Dermis blood vessel endothelial cell (primary cell): ENCODE results near the gene TEC. TPM values are rescaled to one million over a fixed set of nuclear protein-coding genes. Genes with fewer than 3 reads are reported as not detected.

ENCODE experiments used
- DNase-seq: peaks from one replicate; pipeline ENCODE4 v3.0.0; 2010
- total RNA-seq: library from RNA; depleted of rRNA; stranded (reverse); fragments of >200 nt; gene quantifications from 2 replicates; pipeline ENCODE4 v1.2.3, GENCODE V29; 2014

Gene TEC
- total RNA-seq, 1 donor from 2014 or later, result 1.7 TPM

DNA sequence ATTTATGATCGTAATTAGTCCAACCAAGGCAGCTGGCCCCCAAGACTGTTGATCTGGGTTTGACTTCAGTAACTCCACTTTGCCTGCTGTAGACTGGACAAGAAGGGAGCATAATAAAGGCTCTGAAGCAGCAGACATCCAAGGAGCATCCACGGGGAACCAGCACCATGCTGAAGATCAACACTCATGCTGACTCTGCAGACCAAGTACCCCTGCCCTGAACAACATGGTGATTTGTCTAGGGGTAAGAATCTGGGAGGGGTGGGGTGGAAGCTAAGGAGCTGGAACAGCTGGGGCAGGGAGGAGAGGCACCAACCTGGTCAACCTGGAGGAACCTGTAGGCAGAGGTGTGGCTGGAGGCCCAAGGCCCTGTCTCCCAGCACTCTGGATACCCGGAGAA, 2.1 kb downstream of the TEC start:
- no peak for DNase-seq

DNA sequence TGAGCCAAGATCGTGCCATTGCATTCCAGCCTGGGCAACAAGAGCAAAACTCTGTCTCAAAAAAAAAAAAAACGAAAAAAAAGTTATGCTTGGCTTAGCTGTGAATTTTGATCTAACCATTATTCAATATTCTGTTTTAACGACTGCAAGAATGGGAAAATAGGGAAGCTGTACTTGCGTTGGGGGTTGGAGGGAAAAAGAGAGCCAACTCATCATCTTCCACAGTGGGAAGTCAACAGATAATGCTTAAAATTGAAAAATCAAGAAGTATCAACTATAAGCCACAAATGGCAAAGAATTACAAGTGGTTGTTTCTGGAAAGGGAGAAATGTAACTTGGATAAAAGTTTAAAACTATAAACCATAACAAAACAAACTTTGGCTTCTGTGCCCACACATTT, 2.9 kb downstream of the TEC start:
- no peak for DNase-seq

DNA sequence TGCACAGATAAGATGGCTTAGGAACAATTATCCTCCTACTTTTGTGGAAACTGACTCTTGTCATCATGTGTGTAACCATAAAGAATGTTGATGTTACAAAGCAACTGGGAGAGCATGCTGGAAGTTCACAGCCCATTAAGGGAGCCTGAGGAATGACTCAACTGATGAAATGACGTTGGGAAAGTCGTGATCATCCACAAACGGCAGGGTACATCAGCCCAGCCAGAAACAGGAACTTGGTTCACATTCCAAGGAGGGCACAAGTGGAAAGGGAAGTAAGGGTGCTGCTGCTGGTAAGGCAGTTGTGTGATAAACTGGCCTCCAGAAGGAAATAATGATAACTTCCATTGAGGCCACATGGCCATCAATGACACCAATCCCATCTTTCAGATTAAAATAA, 6.7 kb downstream of the TEC start:
- DNase-seq, result no peak

DNA sequence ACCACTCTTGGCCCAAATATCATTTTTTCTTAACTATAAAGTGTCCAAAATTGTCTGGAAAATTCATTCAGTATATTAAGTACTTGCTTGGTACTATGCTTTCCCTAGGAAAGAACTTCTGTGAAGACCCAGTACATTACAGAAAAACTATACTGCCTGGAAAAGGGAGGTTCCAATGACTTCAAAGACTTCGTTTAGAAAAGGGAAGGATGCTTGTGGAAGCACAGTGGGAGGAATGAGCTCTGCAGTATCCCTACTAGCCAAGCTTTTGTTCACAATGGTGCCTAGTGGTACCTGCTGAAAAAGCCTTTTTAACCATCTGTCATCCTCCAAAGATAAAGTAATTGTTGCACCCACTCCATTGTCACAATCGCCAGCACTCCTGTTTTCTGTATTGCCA, 7.2 kb downstream of the TEC start:
- DNase-seq, result no peak

DNA sequence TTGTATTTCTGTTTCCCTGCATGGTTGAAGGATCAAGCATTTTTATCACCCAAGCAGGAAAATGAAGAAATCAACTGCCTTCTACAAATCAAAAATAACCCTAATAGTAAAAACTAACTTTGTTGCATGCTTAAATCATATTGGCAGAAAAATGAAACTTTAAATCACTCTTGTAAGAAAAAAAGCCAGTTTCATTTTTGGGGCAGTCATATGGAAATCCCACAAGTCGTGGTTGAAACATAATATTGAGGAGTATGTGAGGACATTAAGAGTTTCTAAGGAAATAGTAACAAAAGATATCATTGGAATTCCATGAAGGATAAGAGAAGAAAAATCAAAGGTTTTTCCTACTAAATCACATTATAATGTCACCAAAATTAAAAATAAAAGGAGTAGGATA, 8.4 kb downstream of the TEC start:
- no peak for DNase-seq

DNA sequence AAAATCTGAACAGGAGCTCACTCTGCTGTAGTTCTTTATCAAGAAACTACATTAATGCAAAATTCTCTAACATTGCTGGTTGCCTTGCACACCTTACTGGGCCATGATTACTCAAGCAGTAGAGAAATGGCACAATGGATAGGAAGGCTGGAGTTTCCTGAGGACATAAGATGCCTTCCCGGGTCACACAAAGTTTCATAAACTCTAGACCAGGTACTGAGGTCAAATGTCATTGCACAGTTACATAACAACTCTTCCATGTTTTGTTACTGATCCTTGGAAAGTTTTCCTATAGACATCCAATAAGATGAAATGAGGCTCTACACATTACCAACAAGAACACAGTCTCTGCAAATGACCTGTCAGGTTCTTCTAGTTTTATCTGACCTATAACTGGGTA, 9.9 kb downstream of the TEC start:
- no peak for DNase-seq

DNA sequence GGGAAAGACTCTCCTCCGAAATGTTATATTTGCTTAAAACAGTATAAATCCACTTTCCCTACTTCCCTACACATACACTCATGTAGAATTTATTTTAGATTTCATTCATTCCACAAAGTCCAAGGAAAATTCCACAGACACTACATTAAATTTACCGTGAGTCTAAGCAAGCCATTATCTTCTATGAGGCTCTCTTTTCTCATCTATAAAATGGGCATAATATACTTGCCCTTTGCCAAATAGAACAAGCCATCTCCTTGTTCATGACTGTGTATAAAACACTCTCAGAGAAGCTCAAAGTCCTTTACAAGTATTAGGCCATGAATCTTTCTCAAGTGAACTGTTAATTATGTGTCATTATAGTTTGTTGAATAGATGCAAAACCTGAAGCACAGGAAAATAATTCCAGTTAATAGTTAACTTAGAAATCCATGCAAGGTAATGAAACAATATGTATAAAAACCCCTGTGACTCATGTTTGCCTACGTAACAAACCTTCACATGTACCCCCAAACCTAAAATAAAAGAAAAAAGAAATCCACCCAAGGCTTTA, 10.7 kb downstream of the TEC start:
- no peak for DNase-seq

DNA sequence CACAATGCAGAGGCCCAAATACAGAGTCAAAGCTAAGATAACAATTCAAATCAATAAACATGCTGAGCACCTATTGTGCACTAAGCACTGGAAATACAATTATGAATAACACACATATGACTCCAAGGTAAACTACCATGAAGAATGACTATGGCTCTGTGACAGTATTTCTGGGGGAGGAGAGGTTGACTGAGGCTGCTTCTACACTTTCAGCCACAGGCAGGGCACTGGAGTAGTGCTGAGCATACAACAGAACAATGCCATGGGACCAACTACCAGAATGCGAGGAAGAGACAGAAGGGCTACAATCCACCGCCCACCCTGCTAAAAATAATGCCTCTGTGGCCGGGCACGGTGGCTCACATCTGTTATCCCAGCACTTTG, 13.7 kb downstream of the TEC start:
- no peak for DNase-seq

DNA sequence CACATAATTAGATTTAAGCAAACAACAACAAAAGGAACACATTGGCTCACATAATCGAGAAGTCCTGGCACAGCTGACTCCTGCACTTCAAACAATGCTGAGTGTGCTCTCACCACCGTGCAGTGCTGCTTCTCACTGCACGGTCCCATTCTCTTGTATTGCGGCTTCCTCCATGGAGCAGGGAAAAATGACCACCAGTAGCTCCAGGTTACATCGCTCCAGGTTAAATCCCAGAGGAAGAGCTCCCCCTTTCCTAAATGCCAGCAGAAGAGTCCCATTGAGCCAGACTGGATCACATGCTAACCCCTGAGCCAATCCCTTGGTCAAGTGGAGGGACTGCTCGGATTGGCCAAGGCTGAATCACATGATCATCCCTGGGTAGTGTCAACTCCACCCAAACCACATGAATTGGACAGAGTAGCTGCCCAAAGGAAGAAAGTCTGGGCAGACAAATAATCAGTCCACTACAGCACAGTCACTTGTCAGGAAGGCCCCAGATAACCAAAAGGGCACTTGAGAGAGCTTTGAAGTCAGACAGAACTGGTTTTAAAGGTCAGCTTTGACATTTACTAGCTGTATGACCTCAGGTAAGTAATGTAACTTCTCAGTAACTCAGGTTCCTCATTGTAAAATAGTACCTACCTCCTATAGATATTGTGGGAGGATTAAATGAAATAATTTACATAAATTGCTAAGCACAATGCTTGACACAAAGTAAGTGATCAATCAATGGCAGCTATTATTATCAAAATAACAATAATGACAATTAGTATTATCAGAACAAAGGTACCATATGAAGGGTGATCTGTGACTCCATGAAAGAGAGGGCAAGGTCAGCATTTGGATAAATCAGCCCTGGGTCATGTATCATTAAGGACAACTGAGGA, 14.3 kb downstream of the TEC start:
- no peak for DNase-seq

DNA sequence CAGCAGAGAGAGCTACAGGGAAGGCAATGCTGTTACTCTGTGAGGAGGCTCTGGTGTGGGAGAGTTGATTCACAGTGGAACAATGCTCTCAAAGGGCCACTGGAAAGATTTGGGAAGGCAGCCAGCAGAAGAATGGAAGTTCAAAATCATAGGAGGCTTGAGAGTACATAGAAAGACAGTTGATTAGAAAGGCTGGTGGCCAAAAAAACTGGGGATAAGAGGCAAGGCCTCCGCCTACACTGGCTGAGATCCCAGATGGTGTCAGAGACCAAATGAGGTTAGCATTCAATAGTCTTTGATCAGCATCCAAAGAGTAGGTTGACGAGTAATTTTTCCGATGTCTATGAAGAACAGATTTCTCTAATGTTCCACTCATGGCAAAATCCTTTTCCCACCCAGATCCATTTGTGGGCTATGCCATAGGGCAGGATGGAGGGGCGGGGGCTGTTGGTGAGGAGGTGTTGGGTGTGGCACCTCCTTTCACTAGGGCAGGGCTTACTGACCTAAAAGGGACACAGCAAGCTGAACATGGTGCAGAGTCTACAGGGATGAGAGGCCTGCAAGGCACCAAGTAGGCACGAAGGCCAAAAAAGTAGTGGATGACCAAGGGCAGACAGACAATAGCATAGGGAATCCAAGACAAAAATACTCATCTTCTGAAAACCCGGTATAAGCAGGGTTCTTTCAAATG, 15.1 kb downstream of the TEC start:
- DNase-seq, result no peak

DNA sequence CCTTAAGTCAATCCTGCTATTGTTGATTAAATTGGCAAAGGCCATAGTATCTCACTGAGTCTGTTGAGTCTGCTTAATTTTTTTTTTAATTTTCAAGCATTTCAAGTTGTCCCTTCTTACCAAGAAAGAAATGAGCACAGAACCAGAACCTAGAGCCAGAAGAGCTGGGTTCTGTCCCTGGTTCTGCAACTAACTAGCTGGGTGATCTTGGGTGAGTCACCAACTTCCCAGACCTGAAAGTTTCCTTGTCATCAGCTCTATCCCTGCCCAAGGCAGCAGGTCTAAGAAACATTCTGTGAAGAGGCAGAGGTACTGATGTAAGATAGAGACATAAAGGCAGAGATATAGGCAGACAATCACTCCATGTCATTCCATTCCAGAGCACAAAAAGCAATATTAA, 17.3 kb downstream of the TEC start:
- DNase-seq, result no peak

DNA sequence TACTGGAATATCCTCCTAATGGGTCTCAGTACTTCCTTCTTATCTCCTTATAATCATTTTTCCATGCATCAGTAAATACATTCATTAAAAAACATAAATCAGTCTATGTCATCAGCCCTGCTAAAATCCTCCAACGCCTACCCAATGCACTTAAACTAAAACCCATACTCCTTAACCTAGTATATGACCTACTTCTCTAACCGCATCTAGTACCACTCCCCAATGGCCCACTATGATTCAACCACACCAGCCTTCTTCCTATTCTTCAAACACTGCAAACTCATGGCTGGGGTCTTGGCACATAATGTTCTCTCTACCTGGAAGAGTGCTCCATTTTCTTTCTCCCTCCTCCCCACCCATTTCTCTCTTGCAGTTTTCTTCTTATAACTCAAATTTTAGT, 18.7 kb downstream of the TEC start:
- no peak for DNase-seq

DNA sequence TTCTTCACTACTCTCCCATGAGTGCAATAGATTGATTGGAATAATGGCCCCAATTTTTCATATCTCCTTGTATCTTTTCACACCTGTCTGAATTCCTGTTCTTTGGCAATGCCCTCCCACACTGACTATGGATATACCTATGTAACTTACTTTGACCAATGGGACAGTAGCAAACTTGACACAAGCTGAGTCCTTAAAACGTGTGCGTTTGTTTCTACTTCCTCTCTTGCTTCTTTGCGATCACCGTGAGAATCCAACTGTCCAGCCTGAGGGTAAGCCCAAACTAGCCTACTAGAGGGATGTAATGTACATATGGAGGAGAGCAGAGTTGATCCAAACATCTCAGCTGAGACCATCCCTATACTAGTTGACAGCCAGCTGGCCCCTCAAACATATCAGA, 19.3 kb downstream of the TEC start:
- no peak for DNase-seq

DNA sequence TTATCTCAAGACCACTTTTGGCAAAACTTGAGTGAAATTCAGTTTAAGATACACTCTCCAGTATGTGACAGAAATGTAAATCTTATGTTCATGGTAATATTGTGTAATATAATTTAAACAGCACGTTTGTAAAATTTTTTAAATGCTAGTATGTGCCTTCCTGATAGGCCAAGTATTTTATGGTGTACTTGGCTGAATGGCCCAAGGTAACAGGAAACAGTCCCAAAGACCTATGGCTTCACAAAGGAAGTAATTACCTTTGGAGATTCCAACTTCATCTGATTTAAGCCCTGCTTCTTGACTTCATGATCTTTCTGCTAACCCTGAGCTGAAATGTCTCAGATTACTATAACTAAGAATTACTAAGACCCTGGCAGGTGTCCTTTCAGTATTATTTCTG, 20.3 kb downstream of the TEC start:
- no peak for DNase-seq

DNA sequence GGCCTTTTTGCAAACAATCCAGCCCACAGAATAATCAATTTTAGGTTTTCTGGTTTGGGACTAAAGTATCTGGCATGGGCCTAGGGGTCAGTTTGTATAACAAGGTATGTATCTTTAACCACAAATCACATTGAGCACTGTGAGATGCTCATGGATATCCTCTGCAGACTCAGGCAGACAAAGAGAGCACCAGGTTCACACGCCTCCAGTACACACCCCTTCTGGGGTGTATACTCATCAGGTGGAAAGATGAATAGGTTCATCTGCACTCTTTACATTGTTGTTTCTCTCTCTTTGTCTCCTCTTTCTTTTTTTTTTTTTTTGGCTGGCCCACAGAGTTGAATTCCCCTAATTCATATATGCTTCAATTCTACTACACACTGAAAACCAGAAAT, 21.1 kb downstream of the TEC start:
- DNase-seq, result no peak

DNA sequence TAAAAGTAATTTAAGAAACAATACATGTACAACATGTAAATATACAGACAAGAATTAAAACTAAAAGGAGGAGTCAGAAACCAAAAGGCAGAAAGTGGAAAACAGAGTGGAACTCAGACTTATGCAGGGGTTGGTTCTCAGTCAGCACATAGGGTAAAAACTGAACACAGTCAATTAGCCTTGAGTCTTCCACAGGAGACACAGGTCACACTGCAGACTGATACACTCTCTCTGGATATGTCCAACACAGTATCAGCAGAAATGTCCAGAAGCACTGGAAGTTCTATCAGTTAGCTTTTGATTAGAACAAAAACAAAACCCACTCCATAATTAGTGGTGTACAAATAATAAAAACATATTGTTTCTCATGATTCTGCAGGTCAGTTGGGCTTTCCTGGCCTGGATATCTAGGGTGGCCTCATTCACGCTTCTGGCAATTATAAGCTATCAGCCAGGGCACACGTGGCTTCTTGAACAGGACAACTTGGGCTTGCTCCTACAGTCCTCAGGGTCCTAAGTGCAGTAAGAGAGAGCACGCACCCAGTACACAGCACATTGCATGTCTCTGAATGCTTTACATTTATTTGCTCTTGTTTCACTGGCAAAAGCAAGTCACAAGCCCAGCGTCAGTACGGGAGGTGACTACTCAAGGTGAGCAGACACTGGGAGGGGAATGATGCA, 21.6 kb downstream of the TEC start:
- no peak for DNase-seq

DNA sequence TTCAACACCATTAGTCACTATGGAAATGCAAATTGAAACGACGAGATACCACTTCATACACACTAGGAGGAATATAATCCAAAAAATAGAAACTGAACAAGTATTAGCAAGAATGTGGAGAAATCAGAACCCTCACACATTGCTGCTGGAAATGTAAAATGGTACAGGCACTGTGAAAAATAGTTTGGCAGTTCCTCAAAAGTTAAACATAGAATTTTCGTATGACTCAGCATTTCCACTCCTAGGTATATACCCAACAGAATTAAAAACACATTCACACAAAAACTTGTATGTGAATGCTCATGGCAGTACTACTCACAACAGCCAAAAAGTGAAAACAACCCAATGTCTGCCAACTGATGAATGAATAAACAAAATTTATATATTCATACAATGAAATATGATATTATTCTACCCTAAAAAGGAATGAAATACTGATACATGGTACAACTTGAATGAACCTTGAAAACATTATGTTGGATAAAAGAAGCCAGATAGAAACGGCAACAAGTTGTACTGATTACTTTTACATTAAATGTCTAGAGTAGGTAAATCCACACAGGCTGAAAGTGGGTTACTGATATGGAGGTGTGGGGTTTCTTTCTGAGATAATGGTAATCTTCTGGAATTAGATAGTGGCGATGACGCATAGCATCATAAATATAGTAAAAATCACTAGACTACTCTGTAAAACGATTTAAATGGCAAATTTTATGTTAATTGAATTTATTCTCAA, 22.3 kb downstream of the TEC start:
- no peak for DNase-seq

DNA sequence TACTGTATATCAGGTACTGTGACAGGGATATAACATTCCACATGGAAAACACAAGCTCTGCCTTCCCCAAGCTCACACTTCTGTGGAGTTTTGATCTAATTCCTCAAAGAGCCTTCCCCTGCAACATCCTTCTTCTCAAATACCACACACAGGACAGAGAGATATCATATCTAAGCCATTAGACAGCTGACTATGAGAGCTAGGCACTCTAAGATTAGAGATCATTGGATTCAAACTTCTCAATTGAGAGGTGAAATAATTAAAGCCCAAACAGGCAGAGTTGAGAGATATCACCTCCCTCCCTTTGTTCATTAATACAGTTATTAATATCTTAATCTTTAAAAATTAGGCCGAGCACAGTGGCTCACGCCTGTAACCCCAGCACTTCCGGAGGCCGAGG, 25.0 kb downstream of the TEC start:
- DNase-seq, result no peak

DNA sequence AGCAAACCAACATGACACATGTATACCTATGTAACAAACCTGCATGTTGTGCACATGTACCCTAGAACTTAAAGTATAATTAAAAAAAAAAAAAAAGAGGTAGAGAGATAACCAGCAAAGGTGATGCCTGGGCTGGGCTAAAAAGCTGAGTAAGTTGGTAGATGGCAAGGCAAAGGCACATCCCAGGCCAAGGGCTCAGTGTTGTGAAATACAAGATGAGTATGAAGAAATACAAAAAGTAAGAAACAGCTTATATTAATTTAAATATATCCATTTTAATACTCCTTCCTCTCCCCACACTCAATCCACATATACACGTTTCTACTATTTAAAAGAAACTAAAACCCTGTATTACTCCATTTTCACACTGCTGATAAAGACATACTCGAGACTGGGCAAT, 25.8 kb downstream of the TEC start:
- DNase-seq, result no peak

DNA sequence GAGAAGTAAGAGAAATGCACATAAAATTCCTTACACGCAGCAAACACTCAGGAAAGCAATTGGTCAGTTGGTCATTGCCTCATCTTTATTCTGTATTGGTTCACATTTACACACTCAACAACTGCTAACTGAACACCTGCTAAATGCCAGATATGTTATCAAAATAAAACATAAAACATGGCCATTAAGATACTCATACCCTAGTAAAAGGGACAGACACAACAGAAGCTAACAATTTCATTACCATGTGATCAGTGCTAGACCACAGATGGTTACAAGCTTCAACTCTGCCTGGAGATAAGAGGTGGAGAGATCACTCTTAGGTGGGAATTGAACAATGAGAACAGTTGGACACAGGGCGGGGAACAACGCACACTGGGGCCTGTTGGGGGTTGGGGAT, 26.2 kb downstream of the TEC start:
- DNase-seq, result no peak

DNA sequence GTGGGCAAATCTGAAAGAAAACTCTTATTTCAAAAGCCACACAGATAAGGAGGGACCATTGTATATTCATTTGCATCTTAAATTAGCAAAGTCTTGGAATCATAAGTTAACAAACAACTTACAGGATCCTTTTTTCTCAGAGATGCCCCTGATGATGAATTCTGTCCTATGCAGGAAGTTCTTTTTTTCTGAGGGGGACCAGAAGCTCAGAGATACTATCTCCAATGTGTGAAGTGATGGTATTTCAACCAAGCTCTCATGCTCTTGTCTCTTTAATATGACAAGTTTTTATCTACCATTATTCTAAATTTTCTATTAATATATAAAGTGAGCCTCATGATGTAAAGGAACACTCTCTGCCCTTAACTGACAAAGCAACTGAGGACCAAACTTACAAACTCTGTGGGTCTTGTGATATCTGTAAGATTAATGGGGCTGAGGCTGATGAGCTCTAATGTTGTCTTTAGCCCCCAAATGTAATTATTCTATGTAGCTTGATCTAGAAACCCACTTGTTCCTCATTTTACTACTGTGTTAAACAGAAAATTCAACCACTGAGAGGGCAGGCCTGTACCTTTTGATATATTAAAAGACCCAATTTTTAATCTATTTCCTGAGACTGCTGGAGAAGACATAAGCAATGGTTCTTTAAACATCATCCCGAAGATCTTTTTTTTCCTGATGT, 27.0 kb downstream of the TEC start:
- no peak for DNase-seq

DNA sequence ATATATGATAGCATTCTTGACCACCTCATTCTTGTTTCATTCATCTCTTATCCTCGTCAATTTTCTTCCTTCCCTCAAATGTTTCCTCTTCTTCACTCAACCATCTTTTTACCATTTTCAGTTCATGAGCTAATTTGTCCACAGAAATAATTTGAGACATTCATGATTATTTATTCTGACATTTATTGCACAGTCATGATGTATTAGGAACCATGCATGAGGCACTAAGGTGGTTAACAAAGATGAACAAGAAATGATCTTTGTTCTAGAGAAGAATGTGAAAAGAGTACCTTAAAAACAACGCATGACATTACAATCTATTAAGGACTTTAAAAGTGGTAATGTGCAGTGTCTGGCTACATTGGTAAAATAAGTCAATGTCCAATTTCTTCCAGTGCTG, 27.9 kb downstream of the TEC start:
- no peak for DNase-seq
